Stimulated activated CD8-positive, alpha-beta memory T cell treated with anti-CD3 and anti-CD28 coated beads, Interleukin-7, amount 100 ng/mL, for 4 hours (primary cell): Measurements from ENCODE around the gene ARID3A.

Experiments
- DNase-seq, 2 donors: peaks; one replicate each; pipeline ENCODE4 v3.0.0-alpha.2; 2020; ENCODE audit warnings: low read depth in 2 of 2

Gene ARID3A

GRCh38 chr19:1003283-1003682 lies 77.4 kb downstream of the ARID3A start:
- DNase-seq: no peak

DNA sequence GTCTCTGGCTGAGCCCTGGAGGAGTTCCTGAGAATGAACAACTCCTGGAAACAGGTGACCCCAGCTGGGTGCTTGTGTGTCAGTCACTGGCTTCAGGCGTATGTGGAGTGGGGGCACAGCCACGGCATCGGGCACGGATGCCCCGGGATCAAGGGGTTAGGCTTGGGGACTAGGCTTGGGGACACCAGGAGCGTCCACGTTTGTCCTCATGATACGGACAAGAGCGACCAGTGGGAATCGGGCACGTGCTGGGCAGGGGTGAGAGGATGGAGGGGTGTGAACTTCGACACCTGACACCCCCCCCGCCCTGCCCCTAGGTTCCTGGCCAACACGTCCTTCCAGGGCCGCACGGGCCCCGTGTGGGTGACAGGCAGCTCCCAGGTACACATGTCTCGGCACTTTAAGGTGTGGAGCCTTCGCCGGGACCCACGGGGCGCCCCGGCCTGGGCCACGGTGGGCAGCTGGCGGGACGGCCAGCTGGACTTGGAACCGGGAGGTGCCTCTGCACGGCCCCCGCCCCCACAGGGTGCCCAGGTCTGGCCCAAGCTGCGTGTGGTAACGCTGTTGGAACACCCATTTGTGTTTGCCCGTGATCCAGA lies 78.5 kb downstream of the ARID3A start:
- DNase-seq: no peak

GRCh38 chr19:1004803-1005664 lies 79.2 kb downstream of the ARID3A start:
- DNase-seq: no peak

DNA sequence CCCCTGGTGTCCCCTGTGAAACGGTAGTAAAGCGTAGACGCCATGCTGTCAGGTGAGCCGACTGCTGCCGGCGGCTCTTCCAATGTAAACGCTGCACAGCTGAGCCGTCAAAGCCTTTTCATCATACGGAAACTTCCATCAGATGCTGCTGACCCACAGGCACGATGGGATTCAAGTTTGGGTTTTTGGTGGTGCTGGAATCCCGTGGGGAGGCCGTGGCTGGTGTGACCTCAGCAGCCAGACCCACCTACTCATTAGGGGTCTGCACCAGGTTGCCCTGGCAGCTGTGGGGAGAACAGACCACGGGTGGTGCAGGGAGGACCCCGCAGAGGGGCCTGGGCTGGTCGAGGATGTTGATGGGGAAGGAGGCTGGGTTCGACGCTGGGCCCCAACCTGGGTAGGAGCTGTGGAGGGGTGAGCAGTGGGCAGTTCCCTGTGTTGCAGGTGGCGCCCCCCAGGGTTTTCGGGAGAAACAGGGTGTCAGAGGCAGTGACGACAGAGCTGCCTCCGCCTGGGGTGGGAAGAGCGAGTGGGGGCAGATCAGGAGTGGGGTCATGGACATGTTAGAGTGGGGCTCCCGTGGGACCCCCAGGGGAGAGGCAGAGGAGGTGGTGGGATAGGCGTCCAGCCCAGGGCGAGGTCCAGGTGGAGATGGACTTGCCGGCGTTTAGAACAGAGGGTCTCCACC lies 81.0 kb downstream of the ARID3A start:
- no peak for DNase-seq

DNA sequence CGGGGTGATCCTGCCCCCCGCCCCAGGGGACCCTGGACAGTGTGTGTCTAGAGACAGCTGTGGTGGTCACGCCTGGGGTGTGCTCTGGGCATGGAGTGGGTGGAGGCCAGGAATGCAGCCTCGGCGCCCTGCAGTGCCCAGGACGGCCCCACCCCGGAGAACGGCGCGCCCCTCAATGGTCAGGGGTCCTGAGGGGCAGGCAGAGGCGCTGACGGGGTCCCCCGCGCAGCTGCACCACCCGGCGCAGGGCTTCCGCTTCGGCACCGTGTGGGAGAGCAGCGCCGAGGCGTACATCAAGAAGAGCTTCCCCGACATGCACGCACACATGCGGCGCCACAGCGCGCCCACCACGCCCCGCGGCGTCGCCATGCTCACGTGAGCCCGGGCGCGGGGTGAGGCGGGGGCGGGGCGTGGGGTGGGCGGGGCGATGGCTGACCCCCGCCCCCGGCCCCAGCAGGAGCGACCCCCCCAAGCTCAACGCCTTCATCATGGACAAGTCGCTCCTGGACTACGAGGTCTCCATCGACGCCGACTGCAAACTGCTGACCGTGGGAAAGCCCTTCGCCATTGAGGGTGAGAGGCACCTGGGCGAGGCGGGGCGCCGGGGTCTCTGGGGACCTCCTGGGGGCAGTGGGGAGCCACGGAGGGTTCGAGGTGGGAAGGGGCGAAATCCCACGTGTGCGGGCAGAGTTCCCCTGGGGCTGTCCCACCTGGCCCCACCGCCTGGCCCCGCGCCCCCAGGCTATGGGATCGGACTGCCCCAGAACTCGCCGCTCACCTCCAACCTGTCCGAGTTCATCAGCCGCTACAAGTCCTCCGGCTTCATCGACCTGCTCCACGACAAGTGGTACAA lies 81.8 kb downstream of the ARID3A start:
- DNase-seq: no peak

DNA sequence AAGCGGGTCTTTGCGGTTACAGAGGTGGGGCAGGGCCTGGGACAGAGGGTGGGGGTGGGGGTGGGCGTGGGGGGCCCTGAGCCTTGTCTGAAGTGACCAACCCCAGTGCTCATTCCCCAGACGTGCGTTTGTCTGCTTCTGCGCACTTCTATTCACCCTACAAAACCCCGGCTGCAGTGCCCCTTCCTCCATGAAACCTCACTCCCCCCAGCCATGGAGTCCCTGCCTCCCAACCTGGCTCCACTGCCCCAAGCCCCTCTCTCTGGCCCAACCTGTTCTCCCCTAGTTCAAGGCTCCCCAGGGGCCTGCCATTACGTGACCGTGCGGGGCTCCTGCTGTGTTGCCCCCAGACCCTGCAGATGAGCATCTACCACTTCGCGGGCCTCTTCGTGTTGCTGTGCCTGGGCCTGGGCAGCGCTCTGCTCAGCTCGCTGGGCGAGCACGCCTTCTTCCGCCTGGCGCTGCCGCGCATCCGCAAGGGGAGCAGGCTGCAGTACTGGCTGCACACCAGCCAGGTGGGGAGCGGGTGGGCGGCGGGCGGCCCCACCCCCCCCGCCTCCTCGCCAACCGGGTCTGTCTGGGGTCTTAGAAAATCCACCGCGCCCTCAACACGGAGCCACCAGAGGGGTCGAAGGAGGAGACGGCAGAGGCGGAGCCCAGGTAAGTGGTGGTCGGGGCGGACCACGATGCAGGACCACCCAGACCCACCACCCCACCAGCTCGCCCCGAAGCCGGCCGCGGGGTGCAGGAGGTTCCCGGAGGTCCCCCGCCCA lies 82.6 kb downstream of the ARID3A start:
- DNase-seq: no peak

DNA sequence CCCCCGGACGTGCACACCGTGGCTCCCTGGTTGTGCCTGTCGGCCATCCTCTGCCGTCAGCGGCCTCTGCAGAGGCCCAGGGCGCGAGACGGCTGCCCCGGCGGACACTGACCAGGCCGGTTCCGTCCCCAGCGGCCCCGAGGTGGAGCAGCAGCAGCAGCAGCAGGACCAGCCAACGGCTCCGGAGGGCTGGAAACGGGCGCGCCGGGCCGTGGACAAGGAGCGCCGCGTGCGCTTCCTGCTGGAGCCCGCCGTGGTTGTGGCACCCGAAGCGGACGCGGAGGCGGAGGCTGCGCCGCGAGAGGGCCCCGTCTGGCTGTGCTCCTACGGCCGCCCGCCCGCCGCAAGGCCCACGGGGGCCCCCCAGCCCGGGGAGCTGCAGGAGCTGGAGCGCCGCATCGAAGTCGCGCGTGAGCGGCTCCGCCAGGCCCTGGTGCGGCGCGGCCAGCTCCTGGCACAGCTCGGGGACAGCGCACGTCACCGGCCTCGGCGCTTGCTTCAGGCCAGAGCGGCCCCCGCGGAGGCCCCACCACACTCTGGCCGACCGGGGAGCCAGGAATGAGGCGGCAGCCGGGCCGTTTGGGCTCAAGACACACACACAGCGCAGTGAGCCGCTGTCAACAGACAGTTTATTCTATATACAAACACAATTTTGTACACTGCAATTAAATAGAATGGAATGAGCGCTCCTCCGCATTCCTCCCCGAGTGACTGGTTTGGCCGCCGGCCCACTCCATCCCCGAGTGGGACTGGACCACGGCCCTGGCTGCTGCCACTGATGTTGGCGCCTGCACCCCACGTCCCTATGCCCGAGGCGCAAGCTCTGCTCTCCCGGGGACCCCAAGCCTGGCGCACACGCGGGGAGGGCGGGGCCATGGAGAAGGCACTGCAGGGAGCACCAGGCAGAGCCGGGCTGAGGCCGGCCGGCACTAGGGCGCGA lies 83.5 kb downstream of the ARID3A start:
- no peak for DNase-seq

GRCh38 chr19:1009981-1010538 lies 84.2 kb downstream of the ARID3A start:
- DNase-seq: no peak

GRCh38 chr19:1010586-1011510 lies 85.0 kb downstream of the ARID3A start:
- no peak for DNase-seq

- no peak for DNase-seq
These were observed 86.0 kb downstream of the ARID3A start for GRCh38 chr19:1011831-1012333.

DNA sequence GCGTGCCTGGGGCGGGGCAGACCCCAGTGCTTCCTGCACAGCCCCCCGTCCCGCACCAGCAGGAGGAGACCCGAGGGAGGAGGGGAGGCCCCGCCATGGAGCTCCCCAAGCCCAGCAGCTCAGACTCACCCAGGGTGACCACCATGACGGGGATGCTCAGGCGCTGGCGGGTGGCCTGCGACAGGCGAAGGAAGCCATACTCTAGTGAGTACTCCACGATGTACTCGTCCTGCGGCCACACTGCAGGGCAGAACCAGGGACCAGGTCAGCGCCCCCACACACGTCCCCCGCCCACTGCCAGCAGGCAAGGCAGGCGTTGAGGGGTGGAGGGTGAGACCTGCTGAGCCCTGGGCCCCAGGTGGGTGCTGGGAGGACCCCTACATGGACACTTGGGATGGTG lies 86.5 kb downstream of the ARID3A start:
- no peak for DNase-seq

DNA sequence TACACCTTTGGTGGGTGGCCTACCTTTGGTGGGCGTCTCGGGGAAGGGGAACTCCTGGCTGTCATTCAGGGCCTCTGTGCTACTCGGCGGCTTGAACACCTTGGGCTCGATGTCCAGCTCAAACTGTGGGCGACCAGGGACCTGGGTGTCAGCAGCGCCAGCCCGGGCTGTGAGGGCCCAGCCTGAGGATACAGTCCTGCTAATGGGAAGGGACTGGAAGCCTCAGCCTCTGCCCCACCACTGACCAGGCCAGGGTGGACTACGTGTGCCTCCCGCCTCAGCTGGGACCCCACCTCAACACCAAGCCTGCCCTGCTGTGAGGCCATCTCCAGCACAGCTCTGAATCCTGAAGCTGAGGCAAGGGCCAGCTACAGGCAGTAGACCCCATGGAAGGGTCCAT lies 87.4 kb downstream of the ARID3A start:
- no peak for DNase-seq

GRCh38 chr19:1014161-1015060 lies 88.6 kb downstream of the ARID3A start:
- DNase-seq: no peak

DNA sequence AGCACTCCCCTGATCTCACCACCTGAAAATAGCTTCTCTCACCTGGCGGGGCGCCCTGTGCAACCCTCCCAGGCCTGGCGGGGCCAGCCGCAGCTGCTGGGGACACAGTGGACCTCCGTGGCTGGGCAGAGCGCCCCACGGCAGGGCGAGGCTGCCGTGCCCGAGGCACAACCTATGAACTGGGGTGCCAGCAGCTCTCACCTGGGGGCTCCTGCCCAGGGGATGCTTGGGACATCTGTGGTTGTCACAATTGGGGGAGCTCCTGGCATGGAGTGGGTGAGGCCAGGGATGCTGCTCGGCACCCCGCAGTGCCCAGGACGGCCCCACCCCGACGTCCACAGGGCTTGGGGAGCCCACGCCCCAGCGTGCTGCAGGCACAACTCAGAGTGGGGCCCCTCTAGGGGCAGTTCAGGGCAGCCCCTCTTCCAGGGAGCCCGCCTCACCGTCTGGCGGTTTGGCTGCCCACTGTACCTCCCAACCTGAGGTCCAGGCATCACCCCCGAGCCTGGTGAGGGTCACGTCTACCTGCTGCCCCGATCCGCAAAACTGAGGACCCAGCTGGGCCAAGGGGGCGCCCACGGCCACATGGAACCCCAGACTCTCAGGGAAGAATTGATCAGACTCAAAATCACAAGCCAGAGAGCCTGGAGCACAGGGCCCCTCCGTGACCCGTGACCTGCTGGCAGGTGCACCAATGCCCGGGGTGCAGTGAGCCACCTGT lies 89.4 kb downstream of the ARID3A start:
- DNase-seq: no peak

GRCh38 chr19:1015782-1016646 lies 90.2 kb downstream of the ARID3A start:
- no peak for DNase-seq

DNA sequence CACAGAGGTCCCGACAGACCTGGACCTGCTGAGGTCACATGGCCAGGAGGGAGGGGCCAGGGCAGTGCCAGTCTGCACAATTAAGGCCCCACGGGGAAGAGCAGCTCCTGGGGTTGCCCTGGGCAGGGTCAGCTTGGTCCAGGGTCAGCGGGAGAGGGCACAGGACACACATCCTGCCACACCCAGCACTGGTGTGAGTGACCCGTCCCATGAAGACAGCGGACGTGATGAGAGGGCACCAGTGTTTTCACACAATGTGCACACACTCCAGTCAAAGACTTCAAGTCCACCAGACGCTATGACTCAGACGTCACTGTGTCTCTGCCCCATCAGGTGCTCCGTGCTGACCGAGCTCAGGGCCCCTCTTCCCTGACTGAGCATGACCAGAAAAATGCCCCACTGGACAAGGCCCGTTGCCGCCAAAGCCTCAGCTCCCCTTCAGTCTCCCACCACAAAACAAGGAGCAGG lies 90.8 kb downstream of the ARID3A start:
- DNase-seq: no peak
